GM12801 (cell line): ENCODE measurements around the gene FGA.

Experiments
- CTCF ChIP-seq: IDR thresholded peaks from one replicate; pipeline ENCODE4 v1.5.1; 2011; ENCODE audit warnings: control low read depth; ENCODE audit not compliant: insufficient read length; ENCODE audit errors: extremely low read depth

The FGA gene

DNA sequence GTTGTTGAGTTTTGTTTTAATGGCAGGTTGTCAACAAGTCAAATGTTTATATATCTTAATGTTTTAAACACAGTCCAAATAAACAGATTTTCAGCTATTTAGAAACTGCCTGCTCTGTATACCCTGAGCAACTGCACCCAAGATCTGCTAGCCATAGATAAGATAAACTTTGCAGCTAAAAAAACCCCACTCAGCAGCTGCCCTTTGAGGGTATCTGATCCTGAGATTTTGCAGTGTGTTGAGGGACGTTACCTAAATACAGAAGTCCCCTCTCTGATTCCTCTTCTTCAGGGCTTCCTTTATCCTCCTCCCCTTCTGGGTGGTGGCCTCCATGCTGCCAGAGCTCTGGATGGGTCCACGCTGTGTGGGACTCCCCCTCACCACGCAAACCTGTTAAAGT lies 32.9 kb upstream of the FGA start:
- no peak for TF ChIP-seq CTCF

DNA sequence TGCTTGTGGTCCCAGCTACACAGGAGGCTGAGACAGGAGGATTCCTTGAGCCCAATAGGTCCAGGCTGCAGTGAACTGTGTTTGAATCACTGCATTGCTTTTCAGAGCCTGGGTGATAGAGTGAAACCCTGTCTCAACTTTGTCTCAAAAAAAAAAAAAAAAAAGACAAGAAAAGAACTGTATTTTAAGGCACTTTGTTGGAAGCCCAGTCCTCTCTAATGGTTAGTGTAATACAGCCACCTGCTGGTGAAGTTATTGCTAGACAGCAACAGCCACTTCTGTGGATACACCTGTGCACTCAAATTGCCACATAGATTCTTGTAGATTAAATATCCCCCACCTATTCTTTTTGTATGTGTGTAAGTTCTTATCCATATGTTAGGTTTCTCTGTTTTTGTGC lies 32.1 kb upstream of the FGA start:
- no peak for TF ChIP-seq CTCF

DNA sequence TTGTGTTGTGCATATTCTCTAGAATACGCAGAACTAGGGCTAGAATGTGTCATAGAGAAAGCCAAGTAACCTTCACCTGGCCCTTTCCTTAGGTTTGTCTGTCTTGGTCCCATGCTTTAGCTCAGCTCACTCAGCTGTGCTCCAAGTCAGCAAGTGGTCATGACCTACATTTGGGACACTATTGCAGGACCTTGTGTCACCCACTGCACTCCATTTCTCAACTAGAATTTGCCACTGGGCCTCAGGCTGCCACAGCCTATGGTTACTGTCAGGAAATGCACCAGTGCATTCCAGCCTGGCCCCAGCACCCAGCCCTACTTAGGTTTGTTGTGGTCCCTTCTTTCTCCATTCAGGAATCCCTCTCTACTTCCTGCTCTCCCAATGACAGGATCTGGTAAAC lies 29.6 kb upstream of the FGA start:
- TF ChIP-seq CTCF, result no peak

DNA sequence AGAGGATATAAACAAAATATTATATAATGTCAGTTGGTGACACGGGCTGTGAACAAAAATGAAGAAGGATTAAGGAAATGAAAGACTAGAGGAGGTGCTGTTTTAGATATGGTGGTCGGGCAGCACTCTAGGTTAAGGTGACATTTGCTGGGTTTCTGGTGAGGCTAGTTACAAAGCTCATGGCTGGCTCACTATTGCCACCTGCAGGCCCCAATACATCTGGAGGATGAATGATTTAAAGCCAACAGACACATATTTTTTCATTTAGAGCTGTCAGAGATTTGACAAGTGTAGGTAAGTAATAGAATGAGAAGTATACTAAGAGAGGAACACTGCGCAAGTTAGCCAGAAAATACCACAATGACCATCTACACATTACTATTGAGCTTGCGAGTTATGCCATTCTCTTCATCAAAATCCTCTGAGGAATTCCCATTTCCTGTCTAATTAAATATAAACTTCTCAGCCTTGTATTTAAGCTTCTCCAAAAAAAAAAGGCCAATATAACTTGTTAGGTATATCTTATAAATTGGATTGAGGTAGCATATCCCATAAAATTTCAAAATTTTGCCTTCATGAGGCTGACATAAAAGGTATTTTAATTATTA lies 28.3 kb upstream of the FGA start:
- no peak for TF ChIP-seq CTCF

DNA sequence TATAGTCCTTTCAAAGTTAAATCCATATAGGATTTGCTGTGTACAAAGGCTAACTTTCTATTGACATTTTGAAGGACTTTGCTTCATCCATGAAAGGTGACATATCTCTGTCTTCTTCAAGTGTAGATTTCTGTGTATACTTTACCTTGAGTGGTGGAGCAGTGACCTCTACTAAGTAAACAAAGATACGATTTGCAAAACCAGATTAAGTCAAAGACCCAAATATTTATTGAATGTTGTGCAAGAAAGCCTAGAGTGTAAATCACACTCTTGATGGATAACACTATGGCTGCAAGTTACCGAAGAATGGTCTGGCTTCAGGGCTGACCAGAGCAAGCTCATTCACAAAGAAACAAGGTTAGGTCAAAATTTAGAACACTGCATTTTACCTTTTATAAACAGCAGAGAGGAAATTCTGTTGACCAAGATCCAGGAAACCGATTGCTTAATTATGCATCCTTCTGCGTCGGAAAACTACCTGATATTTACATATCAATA lies 27.3 kb upstream of the FGA start:
- no peak for TF ChIP-seq CTCF

GRCh38 chr4:154616731-154617130 lies 26.2 kb upstream of the FGA start:
- TF ChIP-seq CTCF, result no peak

GRCh38 chr4:154616287-154616686 lies 25.7 kb upstream of the FGA start:
- TF ChIP-seq CTCF, result no peak

GRCh38 chr4:154615211-154615610 lies 24.7 kb upstream of the FGA start:
- TF ChIP-seq CTCF, result no peak
